ENCODE measurements around the gene RNF113A.

- TF ChIP-seq BACH2 (CRISPR knock-in tag; IDR thresholded peaks at IDR 0.05; ENCODE audit: borderline replicate concordance) (no peak), ARNTL (CRISPR knock-in tag; IDR thresholded peaks at IDR 0.05; ENCODE audit: borderline replicate concordance, low read depth) (no peak), CREB5 (CRISPR knock-in tag; IDR thresholded peaks at IDR 0.05; ENCODE audit: low read depth) (no peak), TSHZ2 (CRISPR knock-in tag; IDR thresholded peaks at IDR 0.05) (no peak), CSRNP3 (CRISPR knock-in tag; IDR thresholded peaks at IDR 0.05) (no peak), ZNF8 (CRISPR knock-in tag; IDR thresholded peaks at IDR 0.05) (no peak), ZFP3 (CRISPR knock-in tag; IDR thresholded peaks at IDR 0.05) (no peak), SNAI2 (CRISPR knock-in tag; IDR thresholded peaks at IDR 0.05) (no peak), TOX (CRISPR knock-in tag; IDR thresholded peaks at IDR 0.05; ENCODE audit: borderline replicate concordance) (no peak), PATZ1 (CRISPR knock-in tag; IDR thresholded peaks at IDR 0.05; ENCODE audit: borderline replicate concordance) (no peak), ZNF70 (CRISPR knock-in tag; IDR thresholded peaks at IDR 0.05) (no peak), OSR1 (CRISPR knock-in tag; IDR thresholded peaks at IDR 0.05) (no peak), ZFP30 (CRISPR knock-in tag; IDR thresholded peaks at IDR 0.05) (no peak), TCF4 (CRISPR knock-in tag; IDR thresholded peaks at IDR 0.05; ENCODE audit: borderline replicate concordance) (no peak)
Measured at GRCh38 chrX:119871599-119872395, at the start of gene RNF113A, which contains the start of gene NDUFA1.

Data from SK-N-SH treated with all-trans-retinoic acid at 6 μM for 48 hours (cell line).